GM23338 (cell line): Measurements from ENCODE around the gene MRPL37. TPM values are rescaled to one million over a fixed set of nuclear protein-coding genes. Genes with fewer than 3 reads are reported as not detected.

Experiments
- ATAC-seq: fragments of 200-7000 bp; cut with Tn5 transposase; 3 replicates; pipeline ENCODE4 v1.9.1; 2020
- DNase-seq: peaks from one replicate; pipeline ENCODE4 v3.0.0-alpha.2; 2015; ENCODE audit warnings: low spot score
- H2AFZ ChIP-seq: fragments of 200-600 bp; sonication (generic); 2 replicates; pipeline ENCODE4 v1.8.0; 2016; ENCODE audit warnings: antibody characterized with exemption, mild to moderate bottlenecking, moderate library complexity
- H3F3A ChIP-seq: fragments of 200-600 bp; sonication (generic); replicated peaks from 2 replicates; pipeline ENCODE4 v1.8.0; 2017; ENCODE audit warnings: antibody characterized with exemption, mixed run types, low read depth
- H3K27ac ChIP-seq: fragments of 200-600 bp; sonication (generic); 2 replicates; pipeline ENCODE4 v1.6.1; 2016; ENCODE audit warnings: low read depth
- H3K27me3 ChIP-seq: fragments of 200-600 bp; sonication (generic); 2 replicates; pipeline ENCODE4 v1.8.0; 2016; ENCODE audit warnings: mild to moderate bottlenecking, mixed run types, moderate library complexity; ENCODE audit not compliant: insufficient read depth
- H3K36me3 ChIP-seq: fragments of 200-600 bp; sonication (generic); 2 replicates; pipeline ENCODE4 v1.8.0; 2016; ENCODE audit warnings: mild to moderate bottlenecking; ENCODE audit not compliant: insufficient read depth
- H3K4me1 ChIP-seq: fragments of 200-600 bp; sonication (generic); 2 replicates; pipeline ENCODE4 v1.8.0; 2016; ENCODE audit warnings: mild to moderate bottlenecking, moderate library complexity; ENCODE audit not compliant: insufficient read depth
- H3K4me2 ChIP-seq: fragments of 200-600 bp; sonication (generic); 2 replicates; pipeline ENCODE4 v1.7.1; 2017; ENCODE audit warnings: mixed run types
- H3K4me3 ChIP-seq: fragments of 200-600 bp; sonication (generic); 2 replicates; pipeline ENCODE4 v1.6.1; 2016; ENCODE audit warnings: mixed run types
- H3K79me2 ChIP-seq: fragments of 200-600 bp; sonication (generic); replicated peaks from 2 replicates; pipeline ENCODE4 v1.8.0; 2017; ENCODE audit warnings: mild to moderate bottlenecking; ENCODE audit not compliant: insufficient read depth
- H3K9me2 ChIP-seq: fragments of 200-600 bp; sonication (generic); 2 replicates; pipeline ENCODE4 v1.8.0; 2017; ENCODE audit not compliant: insufficient read depth
- H4K20me1 ChIP-seq: fragments of 200-600 bp; sonication (generic); replicated peaks from 2 replicates; pipeline ENCODE4 v1.8.0; 2017; ENCODE audit warnings: mild to moderate bottlenecking; ENCODE audit not compliant: insufficient read depth
- H3K27ac Mint-ChIP-seq: 2 replicates; pipeline ENCODE4 v1.8.0; 2020; ENCODE audit warnings: inconsistent platforms, mild to moderate bottlenecking, moderate library complexity, mixed read lengths
- H3K27me3 Mint-ChIP-seq: 3 replicates; pipeline ENCODE4 v1.8.0; 2022; ENCODE audit warnings: low read depth, mild to moderate bottlenecking, moderate library complexity, mixed read lengths, inconsistent platforms; ENCODE audit not compliant: insufficient read depth, poor library complexity
- H3K36me3 Mint-ChIP-seq: 3 replicates; pipeline ENCODE4 v1.8.0; 2021; ENCODE audit warnings: low read depth, mild to moderate bottlenecking, inconsistent platforms, moderate library complexity, mixed read lengths
- H3K4me1 Mint-ChIP-seq: 3 replicates; pipeline ENCODE4 v1.8.0; 2020; ENCODE audit warnings: mild to moderate bottlenecking, inconsistent platforms, mixed read lengths
- H3K4me3 Mint-ChIP-seq: 3 replicates; pipeline ENCODE4 v1.8.0; 2021; ENCODE audit warnings: moderate library complexity, mild to moderate bottlenecking, inconsistent platforms, mixed read lengths
- H3K9me3 Mint-ChIP-seq: 3 replicates; pipeline ENCODE4 v1.8.0; 2020; ENCODE audit warnings: moderate library complexity, mild to moderate bottlenecking, inconsistent platforms, mixed read lengths
- EZH2 ChIP-seq: fragments of 200-600 bp; sonication (generic); IDR thresholded peaks from one replicate; pipeline ENCODE4 v1.8.0; 2017; ENCODE audit warnings: antibody characterized with exemption, mild to moderate bottlenecking, low read depth; ENCODE audit not compliant: unreplicated experiment
- EZH2phosphoT487 ChIP-seq: fragments of 200-600 bp; sonication (generic); IDR thresholded peaks from one replicate; pipeline ENCODE4 v1.8.1; 2018; ENCODE audit warnings: antibody characterized with exemption; ENCODE audit not compliant: unreplicated experiment
- JUNB ChIP-seq: IDR thresholded peaks from one replicate; pipeline ENCODE4 v1.6.1; 2016; ENCODE audit warnings: antibody characterized with exemption; ENCODE audit not compliant: unreplicated experiment
- NANOG ChIP-seq: IDR thresholded peaks from 2 replicates; pipeline ENCODE4 v1.6.1; 2016; ENCODE audit warnings: antibody characterized with exemption, borderline replicate concordance
- POLR2AphosphoS5 ChIP-seq: IDR thresholded peaks from 2 replicates; pipeline ENCODE4 v1.6.1; 2016; ENCODE audit warnings: antibody characterized with exemption, low read depth
- STAT1 ChIP-seq: IDR thresholded peaks from one replicate; pipeline ENCODE4 v1.6.1; 2016; ENCODE audit warnings: antibody characterized with exemption; ENCODE audit not compliant: unreplicated experiment
- ZNF331 ChIP-seq: fragments of 250-450 bp; sonication (Bioruptor Pico); IDR thresholded peaks from 2 replicates; pipeline ENCODE4 v1.5.0; 2020; ENCODE audit warnings: low read depth, mild to moderate bottlenecking, moderate library complexity
- polyA plus RNA-seq: library from polyadenylated mRNA; unstranded; fragments of >200 nt; fragmentation: Nextera tagmentation; extraction: Ambion mirVana; gene quantifications from 2 replicates; pipeline ENCODE4 v1.2.1, GENCODE V29; 2016
- total RNA-seq: library from RNA; depleted of rRNA; stranded (reverse); fragments of >200 nt; shearing (Covaris generic); gene quantifications from 2 replicates; pipeline ENCODE4 v1.2.3, GENCODE V29; 2014
- TF ChIP-seq, protein P1 (sequence below): IDR thresholded peaks from 2 replicates; pipeline ENCODE4 v1.6.1; 2016; ENCODE audit warnings: antibody characterized with exemption
- TF ChIP-seq, protein P2 (sequence below), 2 experiments: fragments of 200-600 bp in 1 of 2; sonication (generic) in 1 of 2; conservative IDR thresholded peaks; 2 replicates each; pipeline versions ENCODE4 v1.5.1 to v1.6.1; 2016 to 2017; ENCODE audit warnings: antibody characterized with exemption in 2 of 2, low read depth in 2 of 2, mild to moderate bottlenecking in 2 of 2, moderate library complexity in 1 of 2
- TF ChIP-seq, protein P3 (sequence below): IDR thresholded peaks from one replicate; pipeline ENCODE4 v1.6.1; 2018; ENCODE audit warnings: antibody characterized with exemption; ENCODE audit not compliant: unreplicated experiment

MRPL37 gene
- total and polyA plus RNA-seq, 2 experiments from 2014 or later, result 130 to 155 TPM

DNA sequence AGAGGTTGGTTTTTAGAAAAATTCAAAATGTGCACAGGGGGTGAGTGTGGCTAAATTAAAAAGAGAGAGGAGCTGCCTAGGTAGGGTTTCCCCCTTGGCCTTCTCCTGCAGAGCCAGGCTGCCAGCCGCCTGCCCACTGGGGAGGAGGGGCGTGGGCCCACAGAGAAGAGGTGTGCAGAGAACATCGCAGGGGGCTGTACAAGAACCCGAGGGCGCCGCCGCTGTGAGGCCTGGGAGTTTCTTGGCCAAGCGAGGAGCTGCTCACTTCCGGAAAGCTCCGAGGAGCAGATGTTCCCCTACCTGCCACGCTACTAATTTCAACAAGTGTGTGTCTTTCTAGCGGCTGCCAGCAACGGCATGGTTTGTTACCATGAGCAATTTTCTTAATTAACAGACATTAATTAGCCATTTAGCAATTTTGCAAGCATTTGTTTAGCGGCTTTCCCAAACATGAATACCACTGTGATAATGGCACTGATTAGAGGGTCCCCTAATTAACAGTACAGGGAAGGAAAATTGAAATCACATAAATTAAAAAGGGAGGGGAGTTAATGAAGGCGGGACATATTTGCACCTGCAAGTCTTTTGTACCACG is 59.7 kb downstream of the MRPL37 start:
- no peaks in the 10 kb centered on the region for H3K9me2 ChIP-seq
- TF ChIP-seq, protein P1, sequence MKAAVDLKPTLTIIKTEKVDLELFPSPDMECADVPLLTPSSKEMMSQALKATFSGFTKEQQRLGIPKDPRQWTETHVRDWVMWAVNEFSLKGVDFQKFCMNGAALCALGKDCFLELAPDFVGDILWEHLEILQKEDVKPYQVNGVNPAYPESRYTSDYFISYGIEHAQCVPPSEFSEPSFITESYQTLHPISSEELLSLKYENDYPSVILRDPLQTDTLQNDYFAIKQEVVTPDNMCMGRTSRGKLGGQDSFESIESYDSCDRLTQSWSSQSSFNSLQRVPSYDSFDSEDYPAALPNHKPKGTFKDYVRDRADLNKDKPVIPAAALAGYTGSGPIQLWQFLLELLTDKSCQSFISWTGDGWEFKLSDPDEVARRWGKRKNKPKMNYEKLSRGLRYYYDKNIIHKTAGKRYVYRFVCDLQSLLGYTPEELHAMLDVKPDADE, result no peak
- no peak for TF ChIP-seq NANOG
- peaks cover 16% of the 10 kb centered on the region for H3K4me1 ChIP-seq
- no peak overlapping the region for H3K4me3 ChIP-seq
- H3K4me1 Mint-ChIP-seq, result peaks cover 53% of the 10 kb centered on the region
- peaks cover 10% of the 10 kb centered on the region; the same call in 2 of the 3 replicates for H3K36me3 Mint-ChIP-seq
- peaks cover 40% of the 10 kb centered on the region for H3K79me2 ChIP-seq
- DNase-seq (no peak), ATAC-seq (no peak)
- no peak overlapping the region for H3K4me2 ChIP-seq
- no peaks in the 10 kb centered on the region for H3F3A ChIP-seq
- H3K9me3 Mint-ChIP-seq, result no peaks in the 10 kb centered on the region; the same call in 2 of the 3 replicates
- H3K36me3 ChIP-seq, result no peaks in the 10 kb centered on the region
- H3K27ac Mint-ChIP-seq, result peak overlapping the region; percentile 66
- H3K4me3 Mint-ChIP-seq, result no peak overlapping the region
- H4K20me1 ChIP-seq, result peaks cover 13% of the 10 kb centered on the region; the same call in 1 of the 2 replicates
- no peak overlapping the region for H3K27ac ChIP-seq
- no peak overlapping the region for H2AFZ ChIP-seq
- no peaks in the 10 kb centered on the region for H3K27me3 ChIP-seq
- H3K27me3 Mint-ChIP-seq, result peaks cover 21% of the 10 kb centered on the region

- Histone ChIP-seq H3K79me2 (peaks cover 37% of the 10 kb centered on the region), H3K4me1 (peaks cover 16% of the 10 kb centered on the region), H3K4me3 (no peak overlapping the region), H3K4me2 (no peak overlapping the region), H3K27ac (no peak overlapping the region), H4K20me1 (peaks cover 15% of the 10 kb centered on the region), H3K27me3 (no peaks in the 10 kb centered on the region), H3K36me3 (no peaks in the 10 kb centered on the region), H2AFZ (no peak overlapping the region), H3K9me2 (no peaks in the 10 kb centered on the region), H3F3A (no peaks in the 10 kb centered on the region)
- Mint-ChIP-seq H3K4me1 (peaks cover 53% of the 10 kb centered on the region), H3K36me3 (peaks cover 10% of the 10 kb centered on the region; the same call in 2 of the 3 replicates), H3K27me3 (peaks cover 25% of the 10 kb centered on the region), H3K4me3 (no peak overlapping the region), H3K27ac (peak overlapping the region; percentile 58; the same call in 1 of the 2 replicates), H3K9me3 (no peaks in the 10 kb centered on the region; the same call in 2 of the 3 replicates)
- DNase-seq, result no peak
- ATAC-seq, result no peak
- TF ChIP-seq, protein P1, result no peak
- TF ChIP-seq STAT1 (no peak), EZH2phosphoT487 (no peak), POLR2AphosphoS5 (no peak), ZNF331 (CRISPR knock-in tag) (no peak), JUNB (no peak), NANOG (no peak), EZH2 (no peak)
- TF ChIP-seq, protein P2, sequence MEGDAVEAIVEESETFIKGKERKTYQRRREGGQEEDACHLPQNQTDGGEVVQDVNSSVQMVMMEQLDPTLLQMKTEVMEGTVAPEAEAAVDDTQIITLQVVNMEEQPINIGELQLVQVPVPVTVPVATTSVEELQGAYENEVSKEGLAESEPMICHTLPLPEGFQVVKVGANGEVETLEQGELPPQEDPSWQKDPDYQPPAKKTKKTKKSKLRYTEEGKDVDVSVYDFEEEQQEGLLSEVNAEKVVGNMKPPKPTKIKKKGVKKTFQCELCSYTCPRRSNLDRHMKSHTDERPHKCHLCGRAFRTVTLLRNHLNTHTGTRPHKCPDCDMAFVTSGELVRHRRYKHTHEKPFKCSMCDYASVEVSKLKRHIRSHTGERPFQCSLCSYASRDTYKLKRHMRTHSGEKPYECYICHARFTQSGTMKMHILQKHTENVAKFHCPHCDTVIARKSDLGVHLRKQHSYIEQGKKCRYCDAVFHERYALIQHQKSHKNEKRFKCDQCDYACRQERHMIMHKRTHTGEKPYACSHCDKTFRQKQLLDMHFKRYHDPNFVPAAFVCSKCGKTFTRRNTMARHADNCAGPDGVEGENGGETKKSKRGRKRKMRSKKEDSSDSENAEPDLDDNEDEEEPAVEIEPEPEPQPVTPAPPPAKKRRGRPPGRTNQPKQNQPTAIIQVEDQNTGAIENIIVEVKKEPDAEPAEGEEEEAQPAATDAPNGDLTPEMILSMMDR (conservative IDR thresholded peaks at IDR 0.05; ENCODE audit: low read depth in 2 of 2), result no peak
- TF ChIP-seq, protein P3, sequence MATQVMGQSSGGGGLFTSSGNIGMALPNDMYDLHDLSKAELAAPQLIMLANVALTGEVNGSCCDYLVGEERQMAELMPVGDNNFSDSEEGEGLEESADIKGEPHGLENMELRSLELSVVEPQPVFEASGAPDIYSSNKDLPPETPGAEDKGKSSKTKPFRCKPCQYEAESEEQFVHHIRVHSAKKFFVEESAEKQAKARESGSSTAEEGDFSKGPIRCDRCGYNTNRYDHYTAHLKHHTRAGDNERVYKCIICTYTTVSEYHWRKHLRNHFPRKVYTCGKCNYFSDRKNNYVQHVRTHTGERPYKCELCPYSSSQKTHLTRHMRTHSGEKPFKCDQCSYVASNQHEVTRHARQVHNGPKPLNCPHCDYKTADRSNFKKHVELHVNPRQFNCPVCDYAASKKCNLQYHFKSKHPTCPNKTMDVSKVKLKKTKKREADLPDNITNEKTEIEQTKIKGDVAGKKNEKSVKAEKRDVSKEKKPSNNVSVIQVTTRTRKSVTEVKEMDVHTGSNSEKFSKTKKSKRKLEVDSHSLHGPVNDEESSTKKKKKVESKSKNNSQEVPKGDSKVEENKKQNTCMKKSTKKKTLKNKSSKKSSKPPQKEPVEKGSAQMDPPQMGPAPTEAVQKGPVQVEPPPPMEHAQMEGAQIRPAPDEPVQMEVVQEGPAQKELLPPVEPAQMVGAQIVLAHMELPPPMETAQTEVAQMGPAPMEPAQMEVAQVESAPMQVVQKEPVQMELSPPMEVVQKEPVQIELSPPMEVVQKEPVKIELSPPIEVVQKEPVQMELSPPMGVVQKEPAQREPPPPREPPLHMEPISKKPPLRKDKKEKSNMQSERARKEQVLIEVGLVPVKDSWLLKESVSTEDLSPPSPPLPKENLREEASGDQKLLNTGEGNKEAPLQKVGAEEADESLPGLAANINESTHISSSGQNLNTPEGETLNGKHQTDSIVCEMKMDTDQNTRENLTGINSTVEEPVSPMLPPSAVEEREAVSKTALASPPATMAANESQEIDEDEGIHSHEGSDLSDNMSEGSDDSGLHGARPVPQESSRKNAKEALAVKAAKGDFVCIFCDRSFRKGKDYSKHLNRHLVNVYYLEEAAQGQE, result no peak
These were observed 60.8 kb downstream of the MRPL37 start for GRCh38 chr1:54260810-54261209.
